SIG-M5 treated with dmso at 0.1 percent for 504 hours (cell line): ENCODE measurements around the gene GP1BB.
A peak's percentile ranks its signal among the peaks of the same experiment; 100 is the strongest.
"Not testable (repeated sequence)": the region's sequence is repeated elsewhere in the genome, so short reads cannot be mapped to it uniquely, and the experiment has no call there.

Experiments used
- DNase-seq: peaks from one replicate; lab custom pipeline; 2025; ENCODE audit not compliant: unreplicated experiment; lab: John Stamatoyannopoulos, UW

GP1BB gene

GRCh38 chr22:19724927-19725661 is 1.8 kb downstream of the GP1BB start:
- DNase-seq: no peak

- DNase-seq: not testable (repeated sequence)
Observed at GRCh38 chr22:19726064-19726788, 2.9 kb downstream of the GP1BB start.

GRCh38 chr22:19727310-19728150 is 4.2 kb downstream of the GP1BB start:
- no peak for DNase-seq

GRCh38 chr22:19728271-19728670 is 4.9 kb downstream of the GP1BB start:
- DNase-seq: no peak

- DNase-seq: no peak
Observed at GRCh38 chr22:19728836-19729235, 5.5 kb downstream of the GP1BB start.

GRCh38 chr22:19729507-19729906 is 6.2 kb downstream of the GP1BB start:
- DNase-seq: no peak

GRCh38 chr22:19730198-19730597 is 6.9 kb downstream of the GP1BB start:
- DNase-seq: no peak

GRCh38 chr22:19730655-19731360 is 7.5 kb downstream of the GP1BB start:
- DNase-seq: peak; percentile 51

- DNase-seq: no peak
Observed at GRCh38 chr22:19731361-19732135, 8.2 kb downstream of the GP1BB start.

- no peak for DNase-seq
Observed at GRCh38 chr22:19732403-19733113, 9.2 kb downstream of the GP1BB start.

- no peak for DNase-seq
Observed at GRCh38 chr22:19733755-19734154, 10.4 kb downstream of the GP1BB start.

GRCh38 chr22:19734163-19734562 is 10.8 kb downstream of the GP1BB start:
- DNase-seq: no peak

GRCh38 chr22:19734837-19735382 is 11.6 kb downstream of the GP1BB start:
- no peak for DNase-seq

- DNase-seq: no peak
Observed at GRCh38 chr22:19735665-19736510, 12.5 kb downstream of the GP1BB start.

GRCh38 chr22:19737846-19738663 is 14.7 kb downstream of the GP1BB start:
- DNase-seq: no peak

- no peak for DNase-seq
Observed at GRCh38 chr22:19738664-19739447, 15.5 kb downstream of the GP1BB start.

GRCh38 chr22:19739448-19739895 is 16.1 kb downstream of the GP1BB start:
- DNase-seq: no peak
